ENCODE measurements around the gene NDUFA11.
"Not testable (repeated sequence)": the region's sequence is repeated elsewhere in the genome, so short reads cannot be mapped to it uniquely, and the experiment has no call there.

Gene NDUFA11

GRCh38 chr19:5851302-5851701 is 52.3 kb downstream of the NDUFA11 start, which contains the start of gene FUT3:
FUT3 (minus strand) TSS chr19:5851449.
- DNase-seq, result no peak

- peak; percentile 54 for DNase-seq
Measured at GRCh38 chr19:5850743-5851293, 52.8 kb downstream of the NDUFA11 start.

GRCh38 chr19:5850189-5850588 is 53.4 kb downstream of the NDUFA11 start:
- DNase-seq, result no peak

GRCh38 chr19:5848621-5849020 is 55.0 kb downstream of the NDUFA11 start:
- DNase-seq, result not testable (repeated sequence)

- not testable (repeated sequence) for DNase-seq
Measured at GRCh38 chr19:5847846-5848245, 55.7 kb downstream of the NDUFA11 start.
